Thoracic aorta (tissue), 2 donors: ENCODE data around the gene SLC5A3. TPM values are rescaled to one million over a fixed set of nuclear protein-coding genes. Genes with fewer than 3 reads are reported as not detected.

Experiments used
- ATAC-seq: fragments of 150-250 bp; one replicate; pipeline ENCODE4 v1.8.0; 2017; ENCODE audit warnings: low read depth; ENCODE audit not compliant: insufficient number of reproducible peaks, low FRiP score
- DNase-seq: peaks from one replicate; pipeline ENCODE4 v3.0.0-alpha.2; 2020; ENCODE audit warnings: low spot score
- H3K27ac ChIP-seq, 2 donors: fragments of 200-600 bp; sonication (generic); 1 replicate in 1 of 2; 2 replicates in 1 of 2; pipeline ENCODE4 v1.5.1; 2016; ENCODE audit warnings: mild to moderate bottlenecking in 2 of 2, moderate library complexity in 2 of 2
- H3K27me3 ChIP-seq: fragments of 200-600 bp; sonication (generic); replicated peaks from 2 replicates; pipeline ENCODE4 v1.6.0; 2016; ENCODE audit warnings: mild to moderate bottlenecking; ENCODE audit not compliant: insufficient read depth
- H3K36me3 ChIP-seq: fragments of 200-600 bp; sonication (generic); one replicate; pipeline ENCODE4 v1.5.1; 2016
- H3K4me1 ChIP-seq, 2 donors: fragments of 200-600 bp; sonication (generic); 1 replicate in 1 of 2; 2 replicates in 1 of 2; pipeline versions ENCODE4 v1.5.1 to v1.6.0; 2016; ENCODE audit warnings: low read depth in 2 of 2, mild to moderate bottlenecking in 1 of 2; ENCODE audit not compliant: control insufficient read depth in 1 of 2
- H3K4me3 ChIP-seq: fragments of 200-600 bp; sonication (generic); 2 replicates; pipeline ENCODE4 v1.5.1; 2016; ENCODE audit warnings: mild to moderate bottlenecking
- H3K9me3 ChIP-seq: fragments of 200-600 bp; sonication (generic); 2 replicates; pipeline ENCODE4 v1.5.1; 2016
- total RNA-seq, 2 donors: library from RNA; depleted of rRNA; stranded (reverse); fragments of >200 nt; gene quantifications; one replicate each; pipeline versions ENCODE4 v1.1.0 to v1.2.3, GENCODE V29; 2016
- TF ChIP-seq, protein P1 (sequence below): fragments of 200-600 bp; sonication (generic); IDR thresholded peaks from one replicate; pipeline ENCODE4 v1.5.1; 2019; ENCODE audit warnings: antibody characterized with exemption

The SLC5A3 gene
- total RNA-seq, 2 donors from 2014 or later = 35.2 to 37.2 TPM

DNA sequence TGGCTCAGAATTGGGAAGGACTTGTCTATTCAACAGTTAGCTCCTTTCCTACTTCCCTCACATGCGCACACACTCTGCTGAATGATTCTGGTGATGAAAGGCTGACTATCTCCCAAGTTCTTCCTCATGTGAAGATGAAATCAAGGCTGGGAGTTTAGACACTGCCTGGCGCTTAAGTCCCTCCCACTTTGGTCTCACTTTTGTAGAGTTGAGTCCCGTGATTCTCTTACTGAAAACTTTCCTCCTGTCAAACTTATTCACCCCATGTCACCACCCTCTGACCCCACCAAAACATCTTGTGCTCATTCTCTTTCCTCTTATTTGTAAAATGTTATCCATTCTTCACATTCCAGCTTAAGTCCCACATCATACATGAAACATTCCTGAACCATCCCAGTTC, 8.4 kb upstream of the SLC5A3 start:
- ATAC-seq (no peak), DNase-seq (no peak)
- H3K36me3 ChIP-seq = no peaks in the 10 kb centered on the region
- no peak overlapping the region for H3K27ac ChIP-seq
- H3K9me3 ChIP-seq = no peaks in the 10 kb centered on the region
- TF ChIP-seq, protein P1, sequence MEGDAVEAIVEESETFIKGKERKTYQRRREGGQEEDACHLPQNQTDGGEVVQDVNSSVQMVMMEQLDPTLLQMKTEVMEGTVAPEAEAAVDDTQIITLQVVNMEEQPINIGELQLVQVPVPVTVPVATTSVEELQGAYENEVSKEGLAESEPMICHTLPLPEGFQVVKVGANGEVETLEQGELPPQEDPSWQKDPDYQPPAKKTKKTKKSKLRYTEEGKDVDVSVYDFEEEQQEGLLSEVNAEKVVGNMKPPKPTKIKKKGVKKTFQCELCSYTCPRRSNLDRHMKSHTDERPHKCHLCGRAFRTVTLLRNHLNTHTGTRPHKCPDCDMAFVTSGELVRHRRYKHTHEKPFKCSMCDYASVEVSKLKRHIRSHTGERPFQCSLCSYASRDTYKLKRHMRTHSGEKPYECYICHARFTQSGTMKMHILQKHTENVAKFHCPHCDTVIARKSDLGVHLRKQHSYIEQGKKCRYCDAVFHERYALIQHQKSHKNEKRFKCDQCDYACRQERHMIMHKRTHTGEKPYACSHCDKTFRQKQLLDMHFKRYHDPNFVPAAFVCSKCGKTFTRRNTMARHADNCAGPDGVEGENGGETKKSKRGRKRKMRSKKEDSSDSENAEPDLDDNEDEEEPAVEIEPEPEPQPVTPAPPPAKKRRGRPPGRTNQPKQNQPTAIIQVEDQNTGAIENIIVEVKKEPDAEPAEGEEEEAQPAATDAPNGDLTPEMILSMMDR = no peak
- no peaks in the 10 kb centered on the region for H3K27me3 ChIP-seq
- no peaks in the 10 kb centered on the region for H3K4me1 ChIP-seq
- H3K4me3 ChIP-seq = no peak overlapping the region

DNA sequence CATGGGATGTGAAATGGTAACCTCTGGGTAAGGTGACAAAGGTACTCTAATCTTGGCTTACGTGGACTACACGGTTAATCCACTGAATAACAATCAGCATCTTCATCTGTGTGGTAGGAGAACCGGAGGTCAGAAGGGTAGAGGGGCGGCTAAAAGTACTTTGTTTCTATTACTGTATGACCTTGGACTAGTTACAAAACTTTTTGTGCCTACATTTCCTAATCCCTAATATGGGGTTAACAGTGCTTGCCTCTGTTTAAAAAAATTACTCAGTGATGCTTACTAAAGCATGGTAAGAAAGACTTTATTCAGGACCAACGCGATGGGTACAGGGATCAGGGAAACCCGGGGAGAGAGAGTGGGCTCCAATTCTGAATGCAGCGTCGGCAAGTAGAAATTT, 1.7 kb upstream of the SLC5A3 start:
- Histone ChIP-seq H3K36me3 (no peaks in the 10 kb centered on the region), H3K4me3 (no peak overlapping the region), H3K9me3 (no peaks in the 10 kb centered on the region), H3K4me1 (peaks cover 9 to 30% of the 10 kb centered on the region in 2 donors), H3K27me3 (no peaks in the 10 kb centered on the region), H3K27ac (peak overlapping the region; percentile 81 to 82)
- ATAC-seq (no peak), DNase-seq (no peak)
- TF ChIP-seq, protein P1 = no peak

DNA sequence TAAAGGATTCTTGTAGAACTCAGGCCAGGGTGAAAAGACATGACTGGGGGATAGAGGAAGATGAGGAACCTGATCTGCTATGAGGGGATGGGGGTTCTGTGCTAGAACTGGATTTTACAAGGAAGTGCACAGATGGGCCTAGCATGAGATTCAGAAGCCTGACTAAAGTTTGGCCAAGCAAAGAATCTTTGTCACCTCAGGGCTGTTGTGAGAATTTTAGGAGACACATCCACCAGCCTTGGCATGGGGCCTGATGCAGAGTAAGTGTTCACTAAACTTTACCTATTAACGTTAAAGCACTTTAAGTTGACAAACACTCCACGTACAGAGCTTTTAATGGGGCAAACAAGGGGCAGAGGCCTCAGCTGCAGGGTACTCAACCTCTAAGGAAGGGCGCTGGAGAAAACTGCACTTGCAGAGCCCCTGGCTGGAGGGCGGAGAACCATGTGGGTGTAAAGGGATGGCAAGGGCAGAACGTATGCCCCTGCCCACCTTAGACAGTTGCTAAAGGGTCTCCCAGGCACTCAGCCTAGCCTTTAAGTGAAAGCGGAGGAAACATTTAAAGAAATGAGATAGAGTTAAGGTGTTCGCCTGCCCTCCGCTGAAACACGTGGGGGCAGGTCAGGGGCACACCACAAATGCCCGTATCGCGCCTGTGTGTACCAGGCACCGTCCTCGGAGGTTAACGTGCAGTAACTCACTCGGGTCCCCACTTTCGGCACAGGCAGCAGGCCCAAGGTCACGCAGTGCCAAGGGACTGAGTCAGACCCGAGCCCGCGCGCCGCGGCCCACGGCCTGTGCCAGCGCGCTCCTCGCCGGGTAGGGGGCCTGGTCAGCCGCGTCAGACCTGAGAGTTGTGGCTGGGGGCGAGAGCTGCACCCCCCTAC, 990 bp upstream of the SLC5A3 start:
- Histone ChIP-seq H3K4me1 (peaks cover 12 to 37% of the 10 kb centered on the region in 2 donors), H3K27ac (peak overlapping the region; percentile 81 to 82), H3K36me3 (no peaks in the 10 kb centered on the region), H3K4me3 (peak overlapping the region; percentile 82), H3K9me3 (no peaks in the 10 kb centered on the region), H3K27me3 (no peaks in the 10 kb centered on the region)
- ATAC-seq (peak; percentile 23), DNase-seq (no peak)
- TF ChIP-seq, protein P1 = peak; percentile 13

- no peak for DNase-seq
- no peaks in the 10 kb centered on the region for H3K36me3 ChIP-seq
- H3K27me3 ChIP-seq = no peaks in the 10 kb centered on the region
- H3K4me1 ChIP-seq = peaks cover 12 to 51% of the 10 kb centered on the region in 2 donors
- ATAC-seq = peak; percentile 15
- no peaks in the 10 kb centered on the region for H3K9me3 ChIP-seq
- H3K27ac ChIP-seq = peak overlapping the region; percentile 51 to 78
- TF ChIP-seq, protein P1 = no peak
- H3K4me3 ChIP-seq = peak overlapping the region; percentile 86
These were observed 438 bp downstream of the SLC5A3 start for GRCh38 chr21:34073749-34074282.

DNA sequence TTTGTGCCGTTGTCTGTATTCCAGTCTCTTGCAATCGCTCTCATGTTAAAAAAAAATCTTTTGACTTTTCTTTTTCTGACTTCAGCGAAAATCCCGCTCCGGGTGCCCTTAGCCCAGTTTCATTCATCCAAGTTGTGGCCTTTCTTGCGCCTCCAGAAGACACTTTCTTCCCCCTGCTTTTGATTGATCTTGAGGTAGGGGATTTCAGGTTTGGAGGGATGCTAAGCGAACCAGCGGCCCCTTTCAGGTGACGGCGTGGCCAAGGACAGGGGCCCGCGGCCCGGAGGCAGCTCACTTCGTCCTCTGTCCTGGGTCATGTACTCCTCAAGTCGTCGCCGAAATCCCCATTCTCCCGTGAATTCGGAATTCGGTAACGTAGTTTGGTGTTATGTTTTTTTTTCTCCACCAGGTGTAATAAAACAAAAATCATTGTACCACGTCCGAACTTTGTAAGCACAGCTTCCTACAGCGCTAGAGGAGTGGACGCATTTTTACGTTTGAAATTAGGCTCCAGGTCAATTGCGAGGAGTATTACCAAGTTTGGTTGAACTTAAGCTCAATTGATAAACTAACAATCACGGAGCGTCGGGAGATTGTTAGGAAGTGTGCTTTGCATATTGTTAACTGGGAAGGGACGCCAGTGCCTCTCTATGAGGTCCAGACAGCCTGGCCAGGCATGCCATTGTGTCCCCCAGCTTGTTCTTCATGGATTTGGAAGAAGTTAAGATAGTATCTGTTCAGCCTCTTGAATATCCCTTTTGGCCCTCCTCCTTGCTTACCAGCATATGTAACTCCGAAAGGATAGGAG, 1.1 kb downstream of the SLC5A3 start:
- Histone ChIP-seq H3K27ac (peak overlapping the region; percentile 51 to 62), H3K9me3 (no peaks in the 10 kb centered on the region), H3K4me3 (peak overlapping the region; percentile 86), H3K36me3 (no peaks in the 10 kb centered on the region), H3K27me3 (no peaks in the 10 kb centered on the region), H3K4me1 (peaks cover 16 to 57% of the 10 kb centered on the region in 2 donors)
- ATAC-seq (no peak), DNase-seq (no peak)
- TF ChIP-seq, protein P1 = peak; percentile 14
